ENCODE results near the gene TESK1.

DNA sequence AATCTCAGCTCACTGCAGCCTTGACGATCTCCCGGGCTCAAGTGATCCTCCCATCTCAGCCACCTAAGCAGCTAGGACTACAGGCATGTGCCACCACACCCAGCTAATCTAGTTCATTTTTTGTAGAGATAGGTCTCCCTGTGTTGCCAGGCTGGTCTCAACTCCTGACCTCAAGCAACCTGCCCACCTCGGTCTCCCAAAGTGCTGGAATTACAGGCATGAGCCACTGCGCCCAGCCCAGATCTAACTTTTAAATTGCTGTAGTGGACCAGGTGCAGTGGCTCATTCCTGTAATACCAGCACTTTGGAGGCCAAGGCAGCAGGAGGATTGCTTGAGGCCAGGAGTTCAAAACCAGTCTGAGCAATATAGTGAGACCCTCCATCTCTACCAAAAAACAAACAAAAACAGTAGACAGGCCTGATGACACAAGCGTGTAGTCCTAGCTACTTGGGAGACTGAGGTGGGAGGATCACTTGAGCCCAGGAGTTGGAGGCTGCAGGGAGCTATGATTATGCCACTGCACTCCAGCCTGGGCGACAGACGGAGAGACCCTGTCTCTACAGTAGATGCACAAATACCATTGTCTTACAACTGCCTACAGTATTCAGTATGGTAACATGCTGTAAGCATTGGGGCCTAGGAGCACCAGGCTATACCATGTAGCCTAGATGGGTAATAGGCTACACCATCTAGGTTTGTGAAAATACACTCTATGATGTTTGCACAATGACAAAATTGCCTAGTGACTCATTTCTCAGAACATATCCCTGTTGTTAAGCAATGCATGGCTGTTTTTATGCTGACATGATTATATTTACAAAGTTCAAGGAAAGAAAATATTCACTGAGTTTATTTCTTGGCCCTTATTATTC is 47.1 kb downstream of the TESK1 start:
- TF ChIP-seq POLR2A (IDR thresholded peaks at IDR 0.05): no peak
- TF ChIP-seq, protein P1, sequence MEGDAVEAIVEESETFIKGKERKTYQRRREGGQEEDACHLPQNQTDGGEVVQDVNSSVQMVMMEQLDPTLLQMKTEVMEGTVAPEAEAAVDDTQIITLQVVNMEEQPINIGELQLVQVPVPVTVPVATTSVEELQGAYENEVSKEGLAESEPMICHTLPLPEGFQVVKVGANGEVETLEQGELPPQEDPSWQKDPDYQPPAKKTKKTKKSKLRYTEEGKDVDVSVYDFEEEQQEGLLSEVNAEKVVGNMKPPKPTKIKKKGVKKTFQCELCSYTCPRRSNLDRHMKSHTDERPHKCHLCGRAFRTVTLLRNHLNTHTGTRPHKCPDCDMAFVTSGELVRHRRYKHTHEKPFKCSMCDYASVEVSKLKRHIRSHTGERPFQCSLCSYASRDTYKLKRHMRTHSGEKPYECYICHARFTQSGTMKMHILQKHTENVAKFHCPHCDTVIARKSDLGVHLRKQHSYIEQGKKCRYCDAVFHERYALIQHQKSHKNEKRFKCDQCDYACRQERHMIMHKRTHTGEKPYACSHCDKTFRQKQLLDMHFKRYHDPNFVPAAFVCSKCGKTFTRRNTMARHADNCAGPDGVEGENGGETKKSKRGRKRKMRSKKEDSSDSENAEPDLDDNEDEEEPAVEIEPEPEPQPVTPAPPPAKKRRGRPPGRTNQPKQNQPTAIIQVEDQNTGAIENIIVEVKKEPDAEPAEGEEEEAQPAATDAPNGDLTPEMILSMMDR (IDR thresholded peaks at IDR 0.05): no peak

Data from Peyer's patch (tissue), 4 donors.